ENCODE results near the gene PTBP3. TPM values are rescaled to one million over a fixed set of nuclear protein-coding genes. Genes with fewer than 3 reads are reported as not detected.

The PTBP3 gene
- total RNA-seq, 1 donor from 2014 or later = 40.2 TPM

DNA sequence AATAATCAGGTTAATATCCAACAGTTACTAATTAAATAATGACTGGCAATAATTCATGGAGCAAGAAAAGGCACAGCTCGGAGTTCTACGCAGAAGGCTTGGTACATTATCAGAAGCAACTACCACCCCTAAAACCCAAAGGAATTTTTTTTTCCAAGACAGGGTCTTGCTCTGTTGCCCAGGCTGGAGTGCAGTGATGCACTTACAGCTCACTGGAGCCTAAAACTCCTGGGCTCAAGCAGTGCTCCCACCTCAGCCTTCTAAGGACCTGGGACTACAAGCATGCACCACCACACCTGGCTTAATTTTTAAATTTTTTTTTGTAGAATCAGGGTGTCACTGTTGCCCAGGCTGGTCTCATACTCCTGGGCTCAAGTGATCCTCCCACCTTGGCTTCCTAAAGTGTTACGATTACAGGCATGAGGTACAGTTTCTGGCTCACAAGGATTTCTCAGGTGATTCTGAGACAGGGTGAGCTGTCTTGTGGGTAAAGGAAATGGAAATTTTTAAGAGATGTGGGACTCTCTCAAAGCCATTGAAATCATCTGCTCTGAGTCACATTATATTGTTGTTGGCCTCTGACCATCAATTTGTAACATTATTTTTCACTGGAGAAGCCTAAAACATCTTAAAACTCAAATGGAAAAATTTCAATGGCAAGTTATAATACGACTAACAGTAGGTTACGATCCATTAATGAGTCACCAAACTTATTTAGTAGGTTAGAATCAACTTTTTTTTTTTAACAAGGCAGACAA is 26.8 kb upstream of the PTBP3 start:
- peak; percentile 52 for DNase-seq

DNA sequence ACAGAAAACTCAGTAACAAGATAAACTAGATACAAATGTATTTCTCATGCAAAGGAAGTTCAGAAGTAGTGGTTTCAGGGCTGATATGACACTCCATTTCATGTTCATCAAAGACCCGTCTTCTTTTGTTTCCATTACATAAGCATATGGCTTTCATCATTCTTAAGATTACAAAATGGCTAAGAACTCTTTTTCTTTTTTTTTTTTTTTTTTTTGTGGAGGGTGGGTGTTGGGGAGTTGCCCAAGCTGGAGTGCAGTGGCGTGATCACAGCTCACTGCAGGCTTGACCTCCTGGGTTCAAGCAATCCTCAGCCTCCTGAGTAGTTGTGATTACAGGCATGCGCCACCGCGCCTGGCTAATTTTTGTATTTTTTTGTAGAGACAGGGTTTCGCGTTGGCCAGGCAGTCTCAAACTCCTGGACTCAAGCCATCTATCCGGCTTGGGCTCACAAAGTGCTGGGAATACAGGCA is 22.0 kb upstream of the PTBP3 start:
- no peak for DNase-seq

DNA sequence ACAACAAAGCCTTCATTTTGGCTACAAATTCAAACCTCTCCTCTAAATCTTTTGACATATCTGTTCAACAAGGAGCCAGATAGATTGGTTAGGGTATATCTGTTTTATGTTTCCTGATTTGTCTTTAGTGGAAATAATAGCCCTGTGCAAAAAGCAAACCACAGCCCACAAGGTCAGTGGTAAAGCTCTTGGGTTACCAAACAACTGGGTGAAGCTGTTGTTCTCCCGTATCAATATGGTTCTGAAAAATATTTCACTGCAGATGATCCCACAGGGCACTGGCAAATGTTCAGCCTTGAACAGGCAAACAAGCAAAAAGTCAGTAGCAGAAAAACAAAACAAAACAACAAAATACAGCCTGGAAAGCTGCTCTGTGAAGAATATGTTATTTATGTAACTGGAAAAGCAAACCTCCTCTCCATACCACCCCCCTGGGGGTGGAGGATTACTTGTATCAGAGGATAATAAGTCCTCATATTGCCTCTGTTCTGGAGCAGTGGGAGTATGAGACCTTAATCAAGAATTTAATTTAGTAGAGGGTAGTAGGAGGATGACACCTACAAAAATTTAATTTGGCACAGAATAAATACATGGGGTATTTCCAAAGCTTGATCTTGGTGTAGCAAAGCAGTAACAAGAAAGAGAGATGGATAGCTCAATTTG is 20.8 kb upstream of the PTBP3 start:
- DNase-seq = no peak

DNA sequence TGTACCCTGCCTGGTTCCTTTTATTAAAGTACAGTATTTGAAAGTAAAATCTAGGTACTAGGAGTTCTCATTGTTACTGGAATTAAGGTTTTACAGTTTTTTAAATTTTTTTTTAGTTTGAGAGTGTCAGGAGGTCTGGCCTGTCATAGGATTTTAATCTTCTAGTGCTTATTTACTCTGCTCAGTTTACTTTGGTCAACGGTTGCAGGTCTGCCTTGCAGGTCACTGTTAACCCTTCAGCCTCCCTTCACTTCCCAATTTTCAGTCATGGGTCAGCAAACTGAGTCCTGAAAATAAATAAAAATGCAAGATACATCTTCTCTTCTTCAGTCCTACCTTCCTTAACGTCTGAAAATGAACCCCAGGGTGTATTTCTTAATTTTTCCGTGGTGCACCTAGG is 18.8 kb upstream of the PTBP3 start:
- no peak for DNase-seq

DNA sequence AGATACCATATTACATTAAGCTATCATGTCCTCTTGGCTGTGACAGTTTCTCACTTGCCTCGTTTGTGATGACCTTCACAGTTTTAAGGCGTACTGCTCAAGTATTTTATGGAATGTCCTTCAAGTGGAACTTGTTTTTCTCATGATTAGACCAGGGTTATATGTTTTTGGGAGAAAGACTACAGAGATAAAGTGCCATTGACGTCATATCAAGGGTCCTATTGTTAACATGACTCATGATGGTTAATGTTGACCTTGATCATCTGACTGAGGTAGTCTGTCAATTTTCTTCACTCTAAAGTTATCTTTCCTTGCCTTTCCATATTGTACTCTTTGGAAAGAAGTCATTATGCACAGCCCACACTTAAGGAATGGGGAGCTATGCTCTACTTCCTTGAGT is 17.8 kb upstream of the PTBP3 start:
- no peak for DNase-seq

DNA sequence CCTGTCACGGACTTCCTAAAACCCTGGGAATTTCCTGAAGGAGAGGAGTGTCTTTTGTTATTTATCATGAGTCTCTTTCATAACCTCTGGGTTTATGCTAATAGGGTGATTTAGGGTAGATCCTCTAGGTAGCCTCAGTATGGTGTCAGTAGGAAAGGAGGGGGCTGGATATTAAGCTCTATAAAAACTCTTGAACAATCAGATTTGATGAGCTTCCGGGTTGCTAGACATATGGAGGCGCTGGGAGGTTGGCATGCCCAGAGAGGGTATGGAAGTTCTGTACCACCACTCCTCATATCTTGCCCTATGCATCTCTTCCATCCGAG is 15.6 kb upstream of the PTBP3 start:
- DNase-seq = no peak

DNA sequence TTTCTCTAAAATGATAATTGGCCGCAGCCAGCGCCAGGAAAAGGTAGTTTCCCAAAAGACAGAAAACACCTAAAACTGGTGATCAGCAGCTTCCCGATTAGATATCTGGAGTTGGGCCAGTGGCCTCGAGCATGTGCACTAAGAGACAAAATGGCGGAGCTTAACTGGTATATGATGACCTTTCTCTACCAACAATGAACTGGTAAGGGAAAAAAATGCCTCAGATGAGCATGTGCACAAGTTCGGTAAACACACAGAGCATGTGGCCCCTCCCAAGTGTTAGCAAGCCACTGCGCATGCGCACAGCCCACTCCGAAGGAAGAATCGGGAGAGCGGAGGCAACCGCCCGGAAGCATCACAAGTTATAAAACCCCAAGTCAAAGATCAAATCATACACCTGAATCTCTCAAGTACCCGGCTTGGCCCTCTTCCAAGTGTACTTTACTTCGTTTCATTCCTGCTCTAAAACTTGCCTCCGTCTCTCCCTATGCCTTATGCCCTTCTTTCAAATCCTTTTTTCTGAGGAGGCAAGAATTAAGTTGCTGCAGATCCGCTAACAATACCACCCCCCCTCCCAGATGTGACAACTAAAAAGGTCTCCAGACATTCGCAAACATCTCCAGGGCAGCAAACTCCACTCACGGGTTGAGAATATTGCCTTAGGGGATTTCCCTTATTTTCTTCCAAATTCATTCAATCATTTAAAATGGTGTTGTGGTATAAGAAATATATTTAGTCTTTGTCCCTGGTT is 15.0 kb upstream of the PTBP3 start:
- peak; percentile 87 for DNase-seq

DNA sequence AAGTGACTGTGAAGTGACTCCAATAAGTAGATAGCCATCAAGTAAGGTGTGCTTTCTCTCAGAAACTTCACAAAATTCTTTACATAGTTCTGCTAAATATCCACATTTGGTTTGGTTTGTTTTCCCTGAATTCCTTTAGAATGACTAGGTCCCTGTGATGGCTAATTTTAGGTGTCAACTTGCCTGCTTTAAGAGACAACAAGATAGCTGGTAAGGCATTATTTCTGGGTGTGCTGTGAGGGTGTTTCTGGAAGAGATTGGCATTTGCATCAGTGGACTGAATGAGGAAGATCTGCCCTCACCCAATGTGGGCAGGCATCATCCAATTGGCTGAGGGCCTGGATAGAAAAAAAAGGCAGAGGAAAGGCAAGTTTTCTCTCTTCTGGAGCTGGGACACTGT is 8.3 kb upstream of the PTBP3 start:
- peak; percentile 21 for DNase-seq

DNA sequence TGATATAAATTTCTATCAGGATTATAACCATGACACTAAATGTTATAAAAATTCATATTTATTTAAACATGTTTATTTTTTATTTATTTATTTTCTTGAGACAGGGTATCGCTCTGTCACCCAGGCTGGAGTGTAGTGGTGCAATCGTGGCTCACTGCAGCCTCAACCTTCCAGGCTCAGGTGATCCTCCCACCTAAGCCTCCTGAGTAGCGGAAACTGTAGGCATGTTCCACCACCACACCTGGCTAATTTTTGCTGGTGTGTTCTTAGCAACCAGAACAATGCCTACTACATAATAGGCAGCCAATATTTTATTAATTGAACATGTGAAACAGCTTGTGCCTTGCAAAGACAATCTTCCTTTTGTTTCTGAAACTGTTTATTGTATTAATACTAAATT is 6.5 kb upstream of the PTBP3 start:
- DNase-seq = no peak

DNA sequence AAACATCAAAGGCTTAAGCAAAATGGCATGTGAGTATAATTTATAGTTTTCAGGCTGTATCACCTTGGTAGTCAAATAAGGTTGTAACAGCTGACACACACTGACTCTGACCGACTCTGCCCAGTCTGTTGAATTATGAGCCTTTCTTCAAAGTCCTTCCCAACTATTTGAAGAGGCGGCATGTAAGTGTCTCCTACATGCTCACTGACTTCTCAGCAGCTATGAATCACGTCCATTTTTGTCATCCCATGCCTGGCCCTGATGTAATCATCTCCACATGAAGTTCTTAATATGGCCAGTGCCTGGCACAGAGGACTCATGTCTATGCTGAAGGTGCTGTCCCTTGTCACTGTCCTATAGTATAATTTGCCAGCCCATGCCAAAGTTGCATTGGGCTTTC is 5.1 kb upstream of the PTBP3 start:
- DNase-seq = no peak

DNA sequence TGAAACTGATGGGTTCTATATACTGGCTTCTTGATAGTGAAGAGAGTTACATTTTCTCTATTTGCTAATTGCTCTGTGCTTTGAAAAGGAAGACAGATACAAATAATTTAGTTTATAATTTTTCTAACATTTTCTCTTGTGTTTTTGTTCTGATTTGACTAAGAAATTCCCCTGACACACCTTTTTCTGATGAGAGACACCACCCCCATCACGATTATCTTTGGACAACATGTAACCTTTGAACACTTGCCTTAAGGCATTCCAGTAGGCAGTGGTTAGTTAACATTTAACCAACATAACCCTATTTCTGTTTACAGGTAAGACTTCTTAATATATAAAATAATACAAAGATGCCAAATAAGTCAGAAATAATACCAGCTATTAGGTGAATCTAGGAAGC is 4.1 kb upstream of the PTBP3 start:
- DNase-seq = no peak

DNA sequence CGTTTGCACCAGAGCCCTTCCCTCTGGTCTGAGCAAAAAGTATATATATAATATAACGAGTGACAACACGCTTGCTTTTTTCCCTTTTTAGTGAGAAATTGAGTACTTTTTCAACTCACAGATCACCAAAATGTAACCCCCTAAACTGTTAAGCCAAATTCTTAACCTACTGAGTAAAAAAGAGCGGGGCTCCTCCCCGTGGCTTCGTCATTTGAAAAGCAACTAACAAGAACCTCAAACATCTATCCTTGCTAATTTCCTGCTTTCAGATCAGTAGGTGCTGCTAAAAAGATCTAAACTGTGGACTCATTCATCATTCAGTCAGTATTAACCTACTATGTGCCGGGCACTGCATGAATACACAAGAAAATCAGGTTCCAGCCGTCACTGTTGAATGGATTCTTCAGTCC is 1.0 kb upstream of the PTBP3 start:
- DNase-seq = peak; percentile 49

DNA sequence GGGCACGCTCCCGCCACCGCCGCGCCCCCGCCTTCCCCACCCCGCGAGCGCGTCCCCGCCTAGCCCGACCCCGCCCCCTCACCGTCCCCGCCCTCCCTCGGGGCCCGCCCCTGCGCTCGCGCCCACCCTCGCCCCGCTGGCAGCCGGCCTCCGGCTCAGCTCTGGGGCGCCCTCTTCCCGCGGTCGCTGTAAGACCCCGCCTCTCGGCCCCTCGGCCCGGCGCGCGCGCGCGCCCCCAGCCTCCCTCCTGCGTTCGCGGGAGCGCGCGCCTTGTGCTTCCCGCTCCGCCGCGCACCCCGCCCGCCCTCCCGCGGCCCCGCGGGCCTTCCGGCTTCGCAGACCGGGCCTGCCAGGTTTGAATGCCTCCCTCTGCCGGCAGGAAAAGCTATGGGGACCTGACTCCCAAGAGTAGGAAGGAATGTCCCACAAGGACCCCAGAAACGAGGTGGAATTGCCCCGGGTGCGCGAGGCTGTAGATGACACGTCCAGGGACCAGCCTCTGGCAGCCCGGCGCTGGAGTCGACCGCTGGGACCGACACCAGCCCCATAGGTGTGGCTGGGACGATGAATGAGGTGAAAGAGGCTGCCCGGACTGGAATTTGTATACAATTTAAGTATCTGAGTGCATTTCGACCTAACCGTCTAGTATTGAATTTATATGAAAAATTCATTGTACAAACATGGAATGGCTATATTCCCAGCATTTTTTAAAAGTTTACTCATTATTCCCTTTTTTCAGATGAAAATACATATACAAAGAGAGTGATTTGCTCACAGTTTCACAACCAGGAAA is 416 bp upstream of the PTBP3 start:
- peak; percentile 97 for DNase-seq

DNA sequence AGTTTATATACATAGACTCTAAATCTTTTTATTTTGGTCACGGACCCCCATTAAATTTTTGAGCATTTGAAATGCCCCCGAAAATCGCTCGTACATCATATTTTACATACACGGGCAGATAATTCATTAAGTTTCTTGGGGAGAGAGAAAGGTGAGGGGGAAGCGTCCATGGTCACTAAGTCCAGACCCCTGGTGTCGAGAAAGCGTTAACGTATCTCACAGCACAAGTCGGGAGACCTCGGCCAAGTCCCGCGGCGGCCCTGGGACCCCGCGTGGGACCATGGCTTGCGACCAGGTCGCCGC is 794 bp downstream of the PTBP3 start:
- no peak for DNase-seq

DNA sequence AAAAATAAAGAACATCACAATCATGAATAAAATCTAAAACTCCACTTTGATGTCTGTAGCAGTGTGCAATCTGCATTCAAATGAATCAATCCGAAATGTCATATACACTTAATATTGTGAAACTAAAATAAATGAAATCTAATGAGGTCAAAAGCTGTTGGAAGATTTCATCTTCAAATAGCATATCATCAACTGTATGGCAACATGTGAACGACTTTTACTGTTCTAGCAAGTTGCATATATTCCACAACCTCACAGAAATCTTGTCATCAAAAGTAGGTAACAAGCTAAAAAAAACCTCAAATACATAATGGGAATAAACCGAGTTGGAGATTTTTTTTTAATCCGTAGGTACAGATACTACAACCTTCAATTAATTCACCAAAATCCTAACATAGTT is 1.2 kb downstream of the PTBP3 start:
- DNase-seq = no peak

DNA sequence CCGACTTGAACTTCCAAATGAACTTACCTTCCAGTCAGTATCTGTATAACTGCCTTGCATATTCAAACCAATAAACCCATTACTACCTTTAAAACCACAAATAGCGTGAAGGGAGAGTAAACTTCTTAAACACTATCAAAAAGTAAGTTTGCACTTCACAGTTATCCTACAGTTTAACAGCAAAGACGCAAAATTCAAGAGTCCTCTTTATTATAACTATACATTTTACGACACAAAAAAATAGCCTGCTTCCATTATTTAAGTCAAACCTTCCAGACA is 1.8 kb downstream of the PTBP3 start:
- no peak for DNase-seq

DNA sequence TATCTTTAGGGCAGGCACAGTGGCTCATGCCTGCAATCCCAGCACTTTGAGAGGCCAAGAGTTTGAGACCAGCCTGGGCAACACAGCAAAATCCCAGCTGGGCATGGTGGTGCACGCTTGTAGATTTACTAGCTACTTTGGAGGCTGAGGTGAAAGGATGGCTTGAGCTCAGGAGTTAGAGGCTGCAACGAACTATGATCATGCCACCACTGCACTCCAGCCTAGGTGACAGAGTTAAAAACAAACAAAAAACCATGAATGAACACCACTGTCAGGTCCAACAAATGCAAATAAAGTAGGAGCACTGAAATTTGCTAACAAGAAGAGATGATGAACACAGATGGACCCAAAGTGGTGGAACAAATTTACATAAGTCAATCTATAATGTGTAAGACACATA is 4.9 kb downstream of the PTBP3 start:
- no peak for DNase-seq

DNA sequence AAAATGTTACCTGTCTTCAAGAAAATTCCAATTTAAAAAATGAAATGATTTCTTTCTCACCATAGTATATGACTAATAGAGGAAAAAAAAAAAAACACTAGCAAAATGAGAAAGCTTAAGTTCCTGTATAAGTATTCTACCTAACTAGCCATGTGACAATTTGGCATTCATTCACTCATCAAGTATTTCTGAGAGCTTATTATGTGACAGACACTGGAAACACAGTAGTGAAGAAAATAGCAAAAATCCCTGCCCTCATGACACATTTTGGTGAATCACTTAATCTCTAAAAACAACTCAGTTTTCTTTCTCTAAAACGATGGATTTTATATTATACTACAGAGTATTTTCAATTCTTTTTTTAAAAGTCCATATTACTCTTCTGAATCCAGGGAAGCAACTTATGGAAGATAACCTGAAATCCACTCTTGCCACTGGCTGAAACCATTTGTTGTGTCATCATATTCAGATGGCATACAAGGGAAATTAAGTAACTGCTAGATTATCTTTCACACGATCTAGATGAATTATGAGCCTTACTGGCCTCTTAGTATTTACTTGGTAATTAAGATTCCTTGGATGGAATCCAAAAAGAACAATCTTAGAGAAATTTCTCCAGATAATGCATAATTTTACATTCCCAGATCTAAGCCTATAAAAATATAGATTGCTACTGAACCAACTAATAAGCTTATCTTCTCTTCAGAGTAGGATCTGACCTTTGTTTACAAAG is 5.5 kb downstream of the PTBP3 start:
- peak; percentile 45 for DNase-seq

DNA sequence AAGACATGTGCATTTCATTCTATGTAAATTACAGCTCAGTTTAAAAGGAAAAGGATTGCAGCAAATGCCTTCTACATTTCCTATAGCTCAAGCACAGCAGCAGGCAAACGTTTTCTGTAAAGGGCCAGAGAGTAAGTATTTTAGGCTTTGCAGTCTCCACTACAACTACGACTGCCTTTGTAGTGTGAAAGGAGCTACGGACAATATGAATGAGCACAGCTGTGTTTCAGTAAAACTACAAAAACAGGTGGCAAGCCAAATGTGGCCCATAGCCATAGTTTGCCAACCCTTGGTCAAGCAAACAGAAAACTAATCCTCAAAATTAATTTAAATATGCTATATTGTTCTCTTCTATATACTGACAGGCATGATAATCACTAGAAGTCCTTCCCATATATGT is 7.2 kb downstream of the PTBP3 start:
- DNase-seq = no peak

DNA sequence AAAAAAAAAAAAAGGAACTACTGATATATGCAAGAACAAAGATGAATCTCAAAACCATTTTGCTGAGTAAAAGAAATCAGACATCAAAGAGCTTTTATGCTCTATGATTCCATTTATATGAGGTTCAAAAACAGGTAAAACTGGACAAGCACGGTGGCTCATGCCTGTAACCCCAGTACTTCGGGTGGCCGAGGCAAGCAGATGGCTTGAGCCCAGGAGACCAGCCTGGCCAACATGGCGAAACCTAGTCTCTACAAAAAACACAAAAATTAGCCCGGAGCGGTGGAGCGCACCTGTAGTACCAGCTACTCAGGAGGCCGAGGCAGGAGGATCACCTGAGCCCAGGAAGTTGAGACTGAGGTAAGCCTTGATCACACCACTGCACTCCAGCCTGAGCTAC is 7.8 kb downstream of the PTBP3 start:
- DNase-seq = no peak

DNA sequence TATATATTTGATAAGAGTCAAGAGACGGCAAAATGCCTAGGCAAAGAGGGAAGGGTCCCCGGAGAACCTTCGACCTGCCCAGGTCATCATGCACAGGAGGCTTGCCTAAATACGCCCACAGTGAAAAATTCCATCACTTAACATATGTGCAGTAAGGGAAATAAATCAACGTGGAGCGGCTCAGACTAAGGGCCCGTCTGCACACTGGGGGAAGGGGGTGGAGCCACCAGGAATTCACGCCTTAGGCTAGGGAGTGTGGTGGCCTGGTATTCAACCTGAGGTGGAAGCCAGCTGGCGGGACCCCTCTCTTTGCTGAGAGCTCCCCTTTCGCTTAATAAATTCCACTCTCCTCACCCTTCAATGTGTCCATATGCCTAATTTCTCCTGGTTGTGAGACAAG is 8.3 kb downstream of the PTBP3 start:
- DNase-seq = no peak

DNA sequence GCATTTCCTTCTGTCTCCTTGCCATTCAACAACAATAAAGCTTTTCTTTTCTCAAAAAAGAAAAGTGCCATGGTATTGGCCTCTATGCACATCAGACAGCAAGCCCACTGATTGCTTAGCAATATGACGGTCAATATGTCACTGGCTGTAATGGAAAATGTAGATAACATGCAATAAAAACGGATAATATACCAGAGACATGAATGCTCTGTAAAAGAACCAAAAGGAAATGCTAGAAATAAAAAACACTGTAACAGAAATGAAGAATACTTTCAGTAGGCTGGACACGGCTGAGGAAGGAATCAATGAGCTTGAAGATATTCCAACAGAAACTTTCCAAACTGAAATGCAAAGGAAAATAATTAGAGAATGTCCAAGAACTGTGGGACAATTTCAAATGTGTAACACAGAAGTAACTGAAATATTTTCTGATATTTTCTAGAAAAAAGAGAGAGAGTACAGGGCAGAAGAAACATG is 10.0 kb downstream of the PTBP3 start:
- no peak for DNase-seq

Measured in dermis blood vessel endothelial cell (primary cell).